CD1c-positive myeloid dendritic cell (primary cell): ENCODE results near the gene RBP2.
A peak's percentile ranks its signal among the peaks of the same experiment; 100 is the strongest.
"Not testable (repeated sequence)": the region's sequence is repeated elsewhere in the genome, so short reads cannot be mapped to it uniquely, and the experiment has no call there.

Experiments
- DNase-seq: peaks from one replicate; pipeline ENCODE4 v3.0.0-alpha.2; 2016; ENCODE audit errors: extremely low spot score

The RBP2 gene

DNA sequence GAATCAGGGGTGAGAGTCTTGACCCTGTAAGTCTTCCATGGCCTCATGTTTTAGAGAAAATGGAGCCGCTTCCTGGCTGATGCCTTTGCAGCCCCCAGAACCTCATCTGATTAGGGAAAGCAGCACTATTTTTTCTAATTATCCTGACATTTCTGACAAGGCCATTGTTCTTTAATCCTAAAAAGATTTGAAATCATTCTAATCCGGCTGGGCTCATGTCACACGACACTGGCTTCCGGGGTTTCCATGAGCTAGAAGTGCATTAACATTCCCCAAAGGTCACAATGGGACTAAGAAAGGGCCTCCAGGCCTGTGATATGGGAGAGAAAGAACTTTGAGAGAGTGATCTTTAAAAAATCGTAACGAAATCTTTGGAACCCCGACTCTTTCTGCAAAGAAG lies 33.1 kb downstream of the RBP2 start:
- no peak for DNase-seq

DNA sequence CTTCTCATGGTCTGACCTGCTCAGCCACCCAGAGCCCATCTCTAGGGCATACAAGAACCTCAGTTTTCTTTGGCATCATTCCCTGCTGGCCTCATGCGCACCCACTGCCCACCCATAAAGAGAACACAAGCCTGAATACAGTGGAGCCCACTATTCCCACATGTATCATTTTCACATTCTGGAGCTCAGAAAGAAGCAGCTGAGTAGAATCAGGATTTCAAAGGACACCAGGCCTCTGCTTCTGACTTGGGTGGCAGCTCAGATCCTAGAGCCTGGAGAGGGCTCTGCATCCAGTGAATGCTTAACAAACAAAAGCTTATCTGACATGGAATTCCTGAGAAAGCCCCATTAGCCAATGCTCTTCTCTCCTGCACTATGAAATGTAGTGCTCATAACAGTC lies 34.7 kb downstream of the RBP2 start:
- no peak for DNase-seq

DNA sequence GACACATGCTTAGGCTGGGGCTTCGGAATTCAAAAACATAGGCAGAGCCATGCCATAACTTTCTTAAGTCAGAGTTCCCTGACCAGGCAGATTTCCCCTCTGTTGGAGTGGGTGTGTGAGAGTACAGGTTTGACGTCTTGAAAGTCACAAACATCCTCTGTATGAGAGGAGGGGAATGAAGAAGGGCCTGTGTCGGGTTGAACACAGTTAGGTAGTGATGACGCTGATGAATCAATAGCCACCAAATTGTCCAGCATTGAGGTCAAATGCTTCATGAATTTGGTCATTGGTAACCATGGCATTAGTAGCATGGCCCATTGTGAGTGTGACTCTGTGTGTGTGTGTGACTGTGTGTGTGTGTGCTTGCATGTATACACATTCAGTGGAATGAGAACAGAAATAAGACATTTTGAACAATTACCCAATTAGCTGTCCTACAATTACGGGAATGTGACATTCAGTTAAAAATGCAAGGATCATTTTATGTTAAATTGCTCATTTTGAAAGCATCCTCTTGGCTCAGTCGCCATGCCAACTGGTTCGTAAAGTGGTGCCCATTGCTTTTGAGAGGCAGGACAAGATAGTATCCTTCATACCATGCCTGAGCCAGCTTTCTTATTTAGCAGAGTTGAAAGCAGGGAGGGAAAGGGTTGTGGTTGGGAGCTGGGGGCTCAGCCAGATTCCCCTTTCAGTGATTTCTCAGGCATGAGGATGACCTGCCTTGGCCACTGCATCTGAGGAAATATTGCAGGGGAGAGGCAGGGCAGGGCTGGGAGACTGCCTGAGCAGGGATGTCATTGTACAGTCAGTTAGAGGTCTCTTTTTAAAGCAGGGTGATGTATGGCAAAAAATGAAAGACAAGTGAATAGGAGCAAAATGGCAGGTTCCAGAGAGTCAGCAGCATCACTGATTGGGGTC lies 35.4 kb downstream of the RBP2 start:
- DNase-seq = no peak

DNA sequence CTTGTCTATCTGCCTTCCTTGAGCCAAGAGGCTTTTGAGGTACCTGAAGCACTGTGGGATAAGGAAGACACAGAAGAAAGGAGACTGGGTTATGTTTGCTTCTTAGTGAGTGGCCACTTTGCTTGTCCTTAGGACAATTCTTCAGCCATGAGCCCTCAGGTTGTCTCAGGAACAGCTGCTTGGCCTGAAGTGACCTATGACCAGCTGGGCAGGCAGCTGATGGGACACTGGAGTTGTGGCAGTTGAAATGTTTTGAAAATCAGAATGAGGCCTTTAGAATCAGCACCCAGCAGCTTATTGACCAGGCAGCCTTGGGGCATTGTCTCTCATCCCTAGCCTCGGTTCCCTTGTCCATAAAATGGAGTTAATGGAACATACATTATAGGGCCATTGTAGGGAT lies 37.0 kb downstream of the RBP2 start:
- no peak for DNase-seq

DNA sequence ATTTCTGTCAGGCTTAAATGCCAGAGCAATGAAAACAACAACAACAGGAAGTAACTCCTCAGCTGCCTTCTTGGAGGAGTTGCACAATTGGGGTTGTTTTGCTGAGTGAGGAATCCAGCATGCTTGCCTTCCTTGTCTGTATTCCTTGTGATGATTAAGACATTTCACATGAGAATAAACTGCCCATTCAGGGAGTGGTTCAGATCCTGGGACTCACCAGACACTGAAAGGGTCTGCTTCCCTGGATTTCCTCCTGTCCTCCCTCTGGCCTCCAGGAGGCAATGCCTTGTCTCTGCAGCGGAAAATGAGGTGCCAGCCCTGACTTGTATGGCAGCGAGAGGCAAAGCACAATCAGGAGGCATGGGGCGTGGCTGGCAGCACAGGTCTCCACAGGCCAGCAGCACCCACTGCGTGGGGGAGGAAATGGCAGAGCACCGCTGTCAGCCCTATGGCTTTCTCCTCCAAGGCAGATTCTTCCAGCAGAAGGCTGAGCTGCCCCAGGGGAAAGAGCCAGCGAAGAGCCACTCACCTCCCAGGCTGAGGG lies 41.5 kb downstream of the RBP2 start:
- peak; percentile 65 for DNase-seq

DNA sequence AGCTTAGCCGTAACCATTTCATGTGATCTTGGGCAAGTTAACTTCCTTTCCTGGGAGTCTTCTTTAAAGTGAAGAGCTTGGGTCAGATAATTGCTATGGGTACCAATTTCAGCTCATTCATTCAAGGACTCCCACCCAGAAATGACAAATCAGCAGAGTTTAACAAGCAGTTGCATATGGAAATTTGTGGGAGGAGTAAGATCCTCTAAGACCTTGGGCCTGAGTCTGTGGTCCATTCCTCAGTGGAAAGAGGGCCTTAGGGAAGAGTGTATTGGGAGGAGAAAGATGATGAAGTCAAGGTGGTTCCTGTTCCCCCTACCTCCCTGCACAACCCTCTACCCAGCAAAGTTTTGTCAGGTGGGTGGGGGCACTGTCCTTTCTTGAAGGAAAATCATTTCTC lies 42.1 kb downstream of the RBP2 start:
- no peak for DNase-seq

DNA sequence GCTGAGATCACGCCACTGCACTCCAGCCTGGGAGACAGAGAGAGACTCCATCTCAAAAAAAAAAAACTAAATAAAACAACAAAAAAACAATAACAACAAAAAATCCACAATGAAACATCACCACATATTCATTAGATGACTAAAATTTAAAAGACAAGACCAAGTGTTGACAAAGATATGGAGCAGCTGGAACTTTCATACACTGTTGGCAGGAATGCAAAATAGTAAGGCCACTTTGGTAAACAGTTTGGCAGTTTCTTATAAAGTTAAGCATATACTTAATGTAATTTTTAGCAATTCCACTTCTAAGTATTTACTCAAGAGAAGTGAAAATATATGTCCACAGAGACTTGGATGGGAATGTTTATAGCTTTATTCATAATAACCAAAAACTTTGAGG lies 43.2 kb downstream of the RBP2 start:
- no peak for DNase-seq

DNA sequence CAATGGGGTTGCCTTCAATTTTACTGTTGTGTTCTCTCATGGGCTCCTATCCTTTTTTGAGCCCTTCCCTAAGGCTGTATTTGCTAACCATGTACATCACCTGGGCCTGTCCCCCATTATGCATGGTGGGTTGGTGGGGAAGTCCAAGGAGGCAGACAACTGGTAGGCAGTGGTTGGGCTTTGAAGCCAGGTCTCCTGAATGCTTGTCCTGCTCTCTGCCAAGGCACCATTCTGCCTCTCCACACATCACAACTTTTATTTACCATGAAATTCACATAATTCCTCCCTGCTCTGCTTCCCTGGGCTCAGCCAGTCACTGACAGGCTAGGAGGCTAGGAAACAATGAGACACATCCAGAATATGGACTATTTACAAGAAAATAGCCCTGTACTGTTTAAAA lies 45.8 kb downstream of the RBP2 start:
- no peak for DNase-seq

DNA sequence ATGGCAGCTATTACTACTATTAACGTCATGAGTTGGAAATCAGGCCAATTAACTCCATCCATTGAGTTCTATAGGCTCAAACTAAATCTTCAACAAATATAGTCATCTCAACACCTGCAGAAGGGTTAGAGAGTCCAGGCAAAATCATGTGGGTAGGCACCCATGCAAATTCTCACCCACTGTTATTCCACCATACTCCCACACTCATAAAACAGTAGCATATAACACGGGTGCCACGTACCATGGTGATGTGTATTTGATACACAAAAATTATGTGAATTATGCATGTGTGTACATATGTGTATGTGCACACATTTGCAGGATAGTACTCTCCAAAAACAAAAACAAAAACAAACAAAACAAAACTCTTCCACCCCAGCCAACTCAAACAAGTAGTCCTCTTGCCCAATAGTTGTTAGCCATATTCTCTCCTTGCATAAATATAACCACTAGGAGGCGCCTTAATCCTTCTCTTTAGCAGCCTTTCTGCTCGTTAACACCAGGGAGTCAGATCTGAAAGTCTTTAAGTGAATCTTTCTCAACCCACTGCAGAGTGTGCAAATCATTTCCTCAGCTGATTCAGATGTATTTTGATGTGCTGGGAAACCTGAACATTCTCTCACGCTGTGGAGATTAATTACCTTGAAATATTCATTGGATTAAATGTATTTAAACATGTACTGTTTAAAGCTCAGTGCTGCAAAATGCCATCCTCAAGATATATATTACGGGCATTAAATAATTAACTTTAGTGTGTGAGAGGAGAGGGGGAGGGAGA lies 48.8 kb downstream of the RBP2 start:
- DNase-seq = peak; percentile 85

DNA sequence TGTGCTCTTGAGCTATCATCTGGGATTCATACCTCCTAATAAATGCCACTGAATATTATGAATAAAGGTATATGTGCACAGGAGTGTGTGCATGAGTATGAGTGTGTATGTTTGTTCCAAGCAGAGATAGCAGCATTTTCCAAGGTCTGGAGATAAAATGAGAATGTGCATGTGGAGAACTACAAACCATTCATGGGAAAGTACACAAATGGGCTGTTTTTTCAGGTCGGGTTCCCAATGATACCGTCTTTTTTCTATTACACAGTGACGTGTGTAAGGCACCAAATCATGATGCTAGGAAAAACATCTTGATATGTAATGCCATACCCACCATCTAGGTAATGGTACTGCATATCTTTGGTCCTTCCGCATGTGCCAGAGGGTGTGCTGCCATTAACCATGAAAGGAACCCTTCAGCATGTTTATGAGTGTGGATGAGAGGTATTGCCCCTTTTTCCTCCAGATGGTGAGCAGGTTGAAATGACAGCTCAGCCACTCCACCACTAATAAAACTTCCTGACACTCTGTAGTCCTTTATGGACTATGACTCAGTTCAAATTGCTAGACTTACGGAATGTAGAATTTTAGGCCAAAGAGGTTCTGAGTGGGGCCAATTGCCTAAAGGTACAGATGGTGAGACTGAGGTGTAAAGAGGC lies 50.4 kb downstream of the RBP2 start:
- no peak for DNase-seq

DNA sequence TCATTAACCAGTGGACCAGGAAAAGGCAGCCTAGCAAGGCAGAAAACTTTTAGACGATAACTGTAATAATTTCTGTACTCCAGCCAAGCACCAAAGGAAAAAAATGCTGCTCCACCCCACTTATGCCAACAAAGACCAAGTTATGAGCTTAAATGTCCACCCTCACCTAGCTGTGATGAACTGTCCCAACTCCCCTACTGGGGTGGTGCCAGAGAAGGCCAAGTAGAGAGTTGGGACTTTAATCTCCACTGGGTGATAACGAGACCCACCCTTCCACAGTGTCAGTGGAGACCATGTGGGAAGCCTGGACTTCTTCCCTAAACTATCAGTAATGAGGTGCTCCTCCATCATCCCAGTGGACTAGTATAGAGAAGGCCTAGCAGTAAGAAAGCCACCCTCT lies 53.1 kb downstream of the RBP2 start:
- DNase-seq = no peak

DNA sequence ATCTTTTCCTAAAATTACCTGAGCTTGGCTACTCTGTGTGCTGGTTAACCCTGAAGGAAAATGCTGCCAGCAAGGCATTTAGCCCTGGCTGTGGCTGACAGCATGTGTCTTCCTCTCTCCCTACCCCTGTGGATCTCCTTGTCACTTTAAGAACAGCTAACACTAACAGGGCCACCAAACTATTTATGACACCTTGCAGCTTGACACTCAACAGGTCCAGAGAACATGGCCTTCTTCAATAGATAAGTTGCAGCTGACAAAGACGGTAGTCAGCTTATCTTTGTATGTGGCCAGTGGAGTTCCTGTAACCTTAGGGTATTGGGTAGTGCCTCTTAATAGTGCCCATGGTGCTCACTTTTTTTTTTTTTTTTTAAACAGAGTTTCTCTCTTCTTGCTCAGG lies 54.9 kb downstream of the RBP2 start:
- DNase-seq = no peak

DNA sequence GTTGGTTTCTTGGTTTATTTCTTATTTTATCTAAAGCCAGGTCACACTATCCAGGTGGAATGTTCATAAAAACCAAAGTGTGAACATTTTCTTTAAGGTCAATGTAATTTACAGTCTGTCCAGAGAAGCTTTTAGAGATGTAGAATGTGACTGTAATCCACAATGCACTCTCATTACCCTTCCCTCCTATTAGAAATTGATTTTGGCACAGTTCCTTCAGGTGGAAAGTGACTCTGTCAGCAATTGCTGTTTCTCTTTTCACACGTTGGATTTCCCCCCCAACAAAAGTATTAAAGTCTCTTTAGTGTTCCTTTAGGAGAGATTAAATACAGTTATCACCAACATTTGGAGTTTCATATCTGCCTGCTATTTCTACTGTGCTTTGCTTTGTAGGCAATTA lies 55.3 kb downstream of the RBP2 start:
- DNase-seq = no peak

DNA sequence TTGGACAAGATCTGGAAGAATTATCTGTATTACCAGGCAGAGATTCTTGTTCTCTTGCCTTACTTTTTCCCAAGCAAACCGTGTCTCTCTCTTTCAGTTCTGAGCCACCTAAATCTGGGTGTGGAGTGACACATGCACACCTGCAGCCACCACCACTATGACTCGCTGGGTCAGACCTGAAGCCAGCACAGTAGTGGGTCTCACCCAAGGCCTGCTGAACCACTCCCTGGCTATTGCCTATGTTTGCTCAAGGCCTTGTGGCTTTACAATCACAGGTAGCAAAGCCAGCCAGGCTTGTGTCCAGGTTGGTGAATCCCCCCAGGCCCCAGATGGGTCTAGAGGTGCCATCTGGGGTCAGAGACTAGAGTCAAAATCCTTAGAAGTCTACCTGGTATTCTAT lies 58.2 kb downstream of the RBP2 start:
- no peak for DNase-seq

DNA sequence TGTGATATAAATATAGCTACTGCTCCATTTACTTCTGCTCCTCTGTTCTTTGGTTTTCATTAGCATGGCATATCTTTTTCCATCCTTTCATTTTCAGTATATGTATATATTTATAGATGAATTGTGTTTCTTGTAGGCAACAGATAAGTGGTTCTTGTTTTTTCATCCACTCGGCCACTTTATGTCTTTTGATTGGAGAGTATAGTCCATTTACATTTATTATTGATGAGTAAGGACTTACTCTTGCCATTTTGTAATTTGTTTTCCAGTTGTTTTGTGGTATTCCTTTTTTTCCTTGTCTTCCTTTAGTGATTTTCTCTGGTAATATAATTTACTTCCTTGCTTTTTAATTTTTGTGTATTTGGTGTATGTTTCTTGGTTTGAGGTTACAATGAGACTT lies 60.0 kb downstream of the RBP2 start:
- no peak for DNase-seq

DNA sequence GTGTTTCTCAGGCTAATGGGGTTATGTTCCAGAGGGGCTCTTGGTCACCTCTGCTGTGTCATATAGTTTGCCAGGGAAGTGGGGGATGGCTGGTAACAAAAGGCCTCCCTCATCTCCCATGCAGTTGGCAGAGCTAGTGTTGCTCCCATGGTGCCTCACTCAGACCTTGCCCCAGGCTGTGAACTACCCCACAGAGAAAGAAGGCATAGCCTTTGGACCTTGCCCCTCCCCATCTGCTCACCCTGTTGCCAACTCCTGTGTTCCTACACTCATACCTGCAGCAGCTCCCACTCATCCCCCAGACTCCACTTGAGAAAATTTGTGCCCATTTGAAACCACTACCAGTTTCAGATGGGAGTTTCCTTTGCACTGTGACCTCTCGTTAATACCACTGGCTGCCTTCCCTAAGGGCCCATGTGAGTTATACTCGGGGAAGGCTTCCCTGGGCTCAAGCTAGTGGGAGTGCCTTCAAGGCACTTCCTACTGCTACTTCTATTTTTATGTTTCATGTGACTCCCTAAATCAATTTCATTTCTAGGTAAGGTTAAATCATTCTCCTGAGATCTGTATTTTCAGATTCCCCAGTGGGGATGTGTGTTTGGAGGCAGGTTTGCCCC lies 61.6 kb downstream of the RBP2 start:
- no peak for DNase-seq

DNA sequence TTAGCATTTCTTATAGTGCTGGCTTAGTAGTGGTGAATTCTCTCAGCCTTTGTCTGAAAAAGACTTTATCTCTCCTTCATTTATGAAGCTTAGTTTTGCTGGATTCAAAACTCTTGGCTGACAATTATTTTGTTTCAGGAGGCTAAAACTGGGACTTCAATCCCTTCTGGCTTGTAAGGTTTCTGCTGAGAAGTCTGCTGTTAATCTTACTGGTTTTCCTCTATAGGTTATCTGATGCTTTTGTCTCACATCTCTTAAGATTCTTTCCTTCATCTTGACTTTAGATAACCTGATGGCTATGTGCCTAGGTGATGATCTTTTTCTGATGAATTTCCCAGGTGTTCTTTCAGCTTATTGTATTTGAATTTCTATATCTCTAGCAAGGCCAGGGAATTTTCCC lies 63.4 kb downstream of the RBP2 start:
- DNase-seq = not testable (repeated sequence)
